B cell (primary cell): ENCODE results near the gene MED9. TPM values are rescaled to one million over a fixed set of nuclear protein-coding genes. Genes with fewer than 3 reads are reported as not detected.

Experiments
- ATAC-seq: fragments of 200-7000 bp; cut with Tn5 transposase; one replicate; pipeline ENCODE4 v1.10.0; 2021; ENCODE audit warnings: low read depth, mild to moderate bottlenecking, moderate number of reproducible peaks, moderate library complexity
- CTCF ChIA-PET: fragments of 350-600 bp; sonication (Branson Sonifier 250); formaldehyde crosslinking; loops from one replicate; lab custom pipeline; 2021; ENCODE audit warnings: antibody characterized with exemption, inconsistent platforms; lab: Charles Lee
- POLR2A ChIA-PET: fragments of 350-600 bp; sonication (Branson Sonifier 250); formaldehyde crosslinking; loops from one replicate; lab custom pipeline; 2021; ENCODE audit warnings: antibody characterized with exemption; lab: Charles Lee
- DNase-seq: peaks from one replicate; pipeline ENCODE4 v3.0.0; 2013
- H2AFZ ChIP-seq: 2 replicates; pipeline ENCODE4 v1.6.1; 2012; ENCODE audit warnings: mild to moderate bottlenecking, low read depth, low read length; ENCODE audit not compliant: insufficient read depth, poor library complexity, severe bottlenecking
- H3K27ac ChIP-seq, 2 donors: 1 replicate in 1 of 2; 2 replicates in 1 of 2; pipeline ENCODE4 v1.5.1; 2012 to 2013; ENCODE audit warnings: low read length in 2 of 2, mild to moderate bottlenecking in 2 of 2, moderate library complexity in 1 of 2
- H3K27me3 ChIP-seq, 4 experiments: fragments of 200-600 bp in 1 of 4; sonication (generic) in 1 of 4; replicated peaks in 1 of 4; 1 replicate in 2 of 4; 2 replicates in 2 of 4; pipeline versions ENCODE4 v1.6.1 to v1.7.0; 2013 to 2016; ENCODE audit warnings: low read length in 3 of 4, mild to moderate bottlenecking in 2 of 4, mixed read lengths in 1 of 4, moderate library complexity in 1 of 4; ENCODE audit not compliant: insufficient read depth in 4 of 4, control insufficient read depth in 3 of 4; ENCODE audit errors: control extremely low read depth in 1 of 4
- H3K36me3 ChIP-seq, 2 experiments: replicated peaks in 1 of 2; 1 replicate in 1 of 2; 2 replicates in 1 of 2; pipeline versions ENCODE4 v1.6.1 to v1.7.1; 2013; ENCODE audit warnings: low read length in 1 of 2; ENCODE audit not compliant: insufficient read depth in 2 of 2, control insufficient read depth in 1 of 2; ENCODE audit errors: control extremely low read depth in 1 of 2, extremely low read depth in 1 of 2
- H3K4me1 ChIP-seq, 2 donors: fragments of 200-600 bp in 1 of 2; sonication (generic) in 1 of 2; 1 replicate in 1 of 2; 2 replicates in 1 of 2; pipeline versions ENCODE4 v1.5.1 to v1.6.1; 2013 to 2017; ENCODE audit warnings: low read length in 2 of 2; ENCODE audit not compliant: control insufficient read depth in 2 of 2, insufficient read depth in 2 of 2
- H3K4me2 ChIP-seq: replicated peaks from 2 replicates; pipeline ENCODE3; 2012; ENCODE audit warnings: mild to moderate bottlenecking, low read depth, low read length; ENCODE audit not compliant: poor library complexity, severe bottlenecking
- H3K4me3 ChIP-seq, 5 experiments: fragments of 200-600 bp in 1 of 5; sonication (generic) in 1 of 5; 1 replicate in 3 of 5; 2 replicates in 2 of 5; pipeline versions ENCODE4 v1.5.1 to v1.7.0; 2011 to 2016; ENCODE audit warnings: low read length in 4 of 5, mild to moderate bottlenecking in 4 of 5, low read depth in 2 of 5, control low read depth in 1 of 5, moderate library complexity in 1 of 5; ENCODE audit not compliant: insufficient read depth in 1 of 5; ENCODE audit errors: control extremely low read depth in 1 of 5, extremely low read depth in 1 of 5
- H3K79me2 ChIP-seq: fragments of 200-600 bp; sonication (generic); one replicate; pipeline ENCODE4 v1.6.0; 2016; ENCODE audit warnings: low read length; ENCODE audit not compliant: control insufficient read depth, insufficient read depth
- H3K9ac ChIP-seq: fragments of 200-600 bp; sonication (generic); 2 replicates; pipeline ENCODE4 v1.6.1; 2017; ENCODE audit warnings: mild to moderate bottlenecking, low read length, moderate library complexity
- H3K9me3 ChIP-seq, 3 donors: one replicate each; pipeline versions ENCODE4 v1.6.1 to v1.7.1; 2013; ENCODE audit warnings: low read length in 2 of 3; ENCODE audit not compliant: control insufficient read depth in 2 of 3, insufficient read depth in 1 of 3; ENCODE audit errors: control extremely low read depth in 1 of 3
- H4K20me1 ChIP-seq: 2 replicates; pipeline ENCODE4 v1.6.0; 2012; ENCODE audit warnings: mild to moderate bottlenecking, low read length; ENCODE audit not compliant: insufficient read depth, control insufficient read depth, poor library complexity, severe bottlenecking
- H3K27ac Mint-ChIP-seq: one replicate; pipeline ENCODE4 v1.8.0; 2021; ENCODE audit warnings: mixed read lengths
- H3K27me3 Mint-ChIP-seq: one replicate; pipeline ENCODE4 v1.8.0; 2021; ENCODE audit warnings: mixed read lengths
- H3K4me1 Mint-ChIP-seq: one replicate; pipeline ENCODE4 v1.8.0; 2021; ENCODE audit warnings: mixed read lengths
- H3K4me3 Mint-ChIP-seq: one replicate; pipeline ENCODE4 v1.8.0; 2021; ENCODE audit warnings: mixed read lengths
- H3K9me3 Mint-ChIP-seq: one replicate; pipeline ENCODE4 v1.8.0; 2022; ENCODE audit warnings: mixed read lengths; ENCODE audit not compliant: insufficient read depth
- EZH2 ChIP-seq: IDR thresholded peaks from 2 replicates; pipeline ENCODE4 v1.6.1; 2012; ENCODE audit warnings: borderline replicate concordance, low read depth, mild to moderate bottlenecking, moderate library complexity, low read length; ENCODE audit not compliant: insufficient read depth, poor library complexity, severe bottlenecking
- WGBS: methylation state at CpG from one replicate; pipeline ENCODE4 v1.1.5; 2013; ENCODE audit warnings: missing lambda C conversion rate; ENCODE audit not compliant: insufficient coverage; 5-methylcytosine and 5-hydroxymethylcytosine counted together
- intact Hi-C: fragments of 100-400 bp; cut with micrococcal nuclease; formaldehyde crosslinking; loops from one replicate; pipeline ENCODE4 v1.10.0; 2022
- polyA plus RNA-seq: library from polyadenylated mRNA; depleted of rRNA; stranded (reverse); fragments of >200 nt; gene quantifications from 2 replicates; pipeline ENCODE4 v1.2.3, GENCODE V29; 2012
- total RNA-seq, 2 donors: library from RNA; stranded (reverse); fragments of 120-200 nt in 1 of 2; gene quantifications; 1 replicate in 1 of 2; 2 replicates in 1 of 2; pipeline versions ENCODE4 v1.2.3 to v1.2.4, GENCODE V29; 2013 to 2022
- TF ChIP-seq, protein P1 (sequence below): fragments of 200-600 bp; IDR thresholded peaks from one replicate; pipeline ENCODE4 v1.8.0; 2022; ENCODE audit warnings: antibody characterized with exemption, mild to moderate bottlenecking

MED9 gene
- total and polyA plus RNA-seq, 2 donors (not counting 1 experiment from before 2014, with no cell fraction given), result 11.6 to 18.9 TPM

DNA sequence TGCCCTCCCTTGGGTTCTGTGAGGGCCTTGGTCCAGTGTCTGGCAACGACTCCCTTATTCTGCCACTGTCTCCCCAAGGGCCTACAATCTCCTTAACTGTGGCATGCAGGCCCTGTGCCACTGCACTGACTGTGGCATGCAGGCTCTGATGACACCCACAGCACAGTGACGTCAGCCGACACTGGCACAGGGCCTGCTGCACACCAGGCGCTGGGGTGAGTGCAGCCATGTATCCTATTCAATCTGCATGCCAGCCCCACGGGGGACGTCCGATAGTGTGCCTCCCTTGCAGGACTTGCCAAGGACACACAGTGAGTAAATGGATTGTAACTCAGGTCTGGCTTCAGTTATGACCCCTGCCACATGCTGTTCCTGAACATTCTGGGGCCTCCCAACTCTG is 59.2 kb downstream of the MED9 start:
- Mint-ChIP-seq H3K27ac (no peak overlapping the region), H3K4me3 (no peak overlapping the region), H3K9me3 (no peaks in the 10 kb centered on the region), H3K27me3 (no peaks in the 10 kb centered on the region), H3K4me1 (no peaks in the 10 kb centered on the region)
- Histone ChIP-seq H2AFZ (no peak overlapping the region), H3K4me2 (no peak overlapping the region), H3K27me3 (no peaks in the 10 kb centered on the region), H3K27ac (no peak overlapping the region), H3K79me2 (no peaks in the 10 kb centered on the region), H3K9ac (no peak overlapping the region), H3K9me3 (no peaks in the 10 kb centered on the region), H3K4me1 (no peaks in the 10 kb centered on the region), H4K20me1 (no peaks in the 10 kb centered on the region), H3K4me3 (no peak overlapping the region), H3K36me3 (no peaks in the 10 kb centered on the region)
- ChIA-PET POLR2A (no interaction called here), CTCF (no interaction called here)
- TF ChIP-seq, protein P1, sequence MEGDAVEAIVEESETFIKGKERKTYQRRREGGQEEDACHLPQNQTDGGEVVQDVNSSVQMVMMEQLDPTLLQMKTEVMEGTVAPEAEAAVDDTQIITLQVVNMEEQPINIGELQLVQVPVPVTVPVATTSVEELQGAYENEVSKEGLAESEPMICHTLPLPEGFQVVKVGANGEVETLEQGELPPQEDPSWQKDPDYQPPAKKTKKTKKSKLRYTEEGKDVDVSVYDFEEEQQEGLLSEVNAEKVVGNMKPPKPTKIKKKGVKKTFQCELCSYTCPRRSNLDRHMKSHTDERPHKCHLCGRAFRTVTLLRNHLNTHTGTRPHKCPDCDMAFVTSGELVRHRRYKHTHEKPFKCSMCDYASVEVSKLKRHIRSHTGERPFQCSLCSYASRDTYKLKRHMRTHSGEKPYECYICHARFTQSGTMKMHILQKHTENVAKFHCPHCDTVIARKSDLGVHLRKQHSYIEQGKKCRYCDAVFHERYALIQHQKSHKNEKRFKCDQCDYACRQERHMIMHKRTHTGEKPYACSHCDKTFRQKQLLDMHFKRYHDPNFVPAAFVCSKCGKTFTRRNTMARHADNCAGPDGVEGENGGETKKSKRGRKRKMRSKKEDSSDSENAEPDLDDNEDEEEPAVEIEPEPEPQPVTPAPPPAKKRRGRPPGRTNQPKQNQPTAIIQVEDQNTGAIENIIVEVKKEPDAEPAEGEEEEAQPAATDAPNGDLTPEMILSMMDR, result no peak
- no peak for TF ChIP-seq EZH2
- intact Hi-C loops, result no loop called here
- no peak for DNase-seq
- ATAC-seq, result no peak
- 88% methylated on average over 7 of the region's 7 CpGs for WGBS

DNA sequence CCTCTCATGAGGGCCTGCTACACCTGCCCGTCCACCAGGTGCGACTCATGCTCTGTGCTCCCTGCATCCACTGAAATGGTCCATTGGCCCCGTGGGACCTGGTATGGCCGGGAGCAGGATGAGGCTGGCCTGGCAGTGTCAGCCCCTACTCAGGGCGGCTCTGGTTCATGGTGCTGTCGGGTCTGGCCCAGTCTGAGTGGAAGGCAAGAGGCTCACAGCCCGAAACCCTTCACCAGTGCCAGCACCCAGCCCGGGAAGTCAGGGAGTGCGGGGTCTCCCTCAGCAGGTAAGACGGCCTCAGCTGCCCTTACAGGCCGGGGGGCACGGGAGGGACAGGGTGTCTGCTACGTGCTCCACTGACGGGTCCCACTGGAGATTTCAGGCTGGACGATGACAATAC is 59.9 kb downstream of the MED9 start:
- H3K27ac Mint-ChIP-seq, result no peak overlapping the region
- DNase-seq, result no peak
- TF ChIP-seq EZH2, result no peak
- H3K79me2 ChIP-seq, result no peaks in the 10 kb centered on the region
- intact Hi-C loops, result no loop called here
- H3K27me3 ChIP-seq, result no peaks in the 10 kb centered on the region
- no peak for ATAC-seq
- H4K20me1 ChIP-seq, result no peaks in the 10 kb centered on the region
- no peaks in the 10 kb centered on the region for H3K4me1 Mint-ChIP-seq
- H3K4me3 Mint-ChIP-seq, result no peak overlapping the region
- ChIA-PET CTCF (no interaction called here), POLR2A (no interaction called here)
- 92% methylated on average over 15 of the region's 15 CpGs for WGBS
- H3K9me3 Mint-ChIP-seq, result no peaks in the 10 kb centered on the region
- no peaks in the 10 kb centered on the region for H3K36me3 ChIP-seq
- H3K4me2 ChIP-seq, result no peak overlapping the region
- no peaks in the 10 kb centered on the region for H3K9me3 ChIP-seq
- no peaks in the 10 kb centered on the region for H3K4me1 ChIP-seq
- H3K27ac ChIP-seq, result no peak overlapping the region
- H3K9ac ChIP-seq, result no peak overlapping the region
- no peak overlapping the region for H3K4me3 ChIP-seq
- H2AFZ ChIP-seq, result no peak overlapping the region
- no peaks in the 10 kb centered on the region for H3K27me3 Mint-ChIP-seq
